ENCODE measurements around the gene VPS51.

The VPS51 gene

DNA sequence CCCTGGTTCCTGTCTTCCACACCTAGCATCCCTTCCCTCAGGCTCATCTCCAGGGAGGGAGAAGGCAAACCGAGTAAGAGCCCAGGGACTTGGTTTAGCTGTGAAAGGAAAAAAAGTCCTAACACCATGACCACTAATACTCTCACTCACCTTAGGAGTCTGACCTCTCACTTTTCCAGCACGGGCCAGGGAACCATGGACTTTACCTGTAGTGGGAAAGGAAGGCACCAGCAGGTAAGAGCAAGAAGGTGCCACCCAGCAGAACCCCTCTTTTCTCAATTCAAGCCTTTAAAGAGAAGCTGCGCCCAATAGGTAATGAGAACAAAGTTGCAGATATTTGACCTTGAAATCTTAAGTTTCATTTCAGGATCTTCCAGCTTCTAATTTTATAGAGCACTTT is 24.8 kb downstream of the VPS51 start:
- DNase-seq (ENCODE audit: low read depth), result no peak

DNA sequence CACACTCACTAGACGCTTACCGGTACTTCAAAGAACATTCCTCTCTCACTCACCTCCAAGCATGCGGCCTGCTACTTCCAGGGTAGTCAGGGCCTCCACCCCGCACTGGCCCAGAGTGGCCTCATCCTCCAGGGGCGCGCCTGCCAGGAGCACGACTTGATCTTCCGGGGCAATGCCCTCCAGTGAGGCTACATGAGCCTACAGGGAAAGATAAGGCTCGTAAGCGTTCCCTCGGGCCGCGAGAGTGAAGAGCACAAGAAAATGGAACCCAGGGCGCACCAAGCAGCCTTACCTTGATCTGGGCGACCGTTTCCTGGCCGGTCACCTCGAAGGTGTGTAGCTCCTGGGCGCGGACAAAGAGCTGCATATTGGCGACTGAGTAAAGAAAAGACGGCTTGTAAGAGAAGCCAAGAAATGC is 25.4 kb downstream of the VPS51 start:
- DNase-seq (ENCODE audit: low read depth), result no peak

DNA sequence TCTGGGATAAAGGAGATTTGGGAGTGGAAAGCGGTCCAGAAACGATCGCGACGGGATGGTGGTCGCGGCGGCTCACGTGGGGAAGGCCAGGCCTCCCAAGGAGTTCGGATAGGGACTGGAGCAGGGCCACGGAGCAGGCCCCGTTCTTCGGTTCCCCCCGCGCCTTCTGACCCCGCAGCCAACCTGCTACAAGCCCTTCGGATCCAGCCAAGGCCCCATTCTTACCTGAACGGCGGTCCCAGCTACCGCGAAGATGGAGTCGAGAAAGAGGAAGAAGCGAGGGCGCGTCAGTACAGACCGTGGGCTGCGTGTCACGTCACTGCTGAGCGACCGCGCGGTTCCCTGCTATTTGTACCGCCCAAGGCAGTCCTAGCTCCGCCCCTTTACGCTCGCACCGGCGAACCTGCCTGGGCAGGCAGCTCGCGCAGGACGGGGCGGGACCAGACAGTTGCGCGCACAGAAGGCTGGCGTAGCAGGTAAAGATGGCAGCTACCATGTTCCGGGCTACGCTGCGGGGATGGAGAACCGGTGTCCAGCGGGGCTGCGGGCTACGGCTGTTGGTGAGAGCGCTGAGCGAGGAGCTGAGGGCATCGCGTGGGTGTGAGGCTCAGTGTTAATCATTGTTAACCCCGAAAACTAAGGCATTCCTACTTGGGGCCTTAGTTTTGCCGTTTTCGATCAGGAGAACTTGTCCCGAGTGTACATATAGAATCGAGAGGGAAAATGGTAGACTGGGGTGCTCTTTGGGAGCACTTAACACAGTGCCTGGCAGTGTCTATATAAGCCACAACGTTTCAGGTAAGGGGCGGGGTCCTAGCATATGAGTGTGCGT is 26.1 kb downstream of the VPS51 start, which contains the start of the genes FAU and MRPL49:
Gene FAU (minus strand): TSS at position 270 of the 832 bp plus-strand sequence. CDS start 321 bp downstream, outside the sequence.
Gene MRPL49 (plus strand): TSS at position 457 of the 832 bp plus-strand sequence. CDS start 26 bp downstream, at position 483.
- peak; percentile 98 for DNase-seq (ENCODE audit: low read depth)

DNA sequence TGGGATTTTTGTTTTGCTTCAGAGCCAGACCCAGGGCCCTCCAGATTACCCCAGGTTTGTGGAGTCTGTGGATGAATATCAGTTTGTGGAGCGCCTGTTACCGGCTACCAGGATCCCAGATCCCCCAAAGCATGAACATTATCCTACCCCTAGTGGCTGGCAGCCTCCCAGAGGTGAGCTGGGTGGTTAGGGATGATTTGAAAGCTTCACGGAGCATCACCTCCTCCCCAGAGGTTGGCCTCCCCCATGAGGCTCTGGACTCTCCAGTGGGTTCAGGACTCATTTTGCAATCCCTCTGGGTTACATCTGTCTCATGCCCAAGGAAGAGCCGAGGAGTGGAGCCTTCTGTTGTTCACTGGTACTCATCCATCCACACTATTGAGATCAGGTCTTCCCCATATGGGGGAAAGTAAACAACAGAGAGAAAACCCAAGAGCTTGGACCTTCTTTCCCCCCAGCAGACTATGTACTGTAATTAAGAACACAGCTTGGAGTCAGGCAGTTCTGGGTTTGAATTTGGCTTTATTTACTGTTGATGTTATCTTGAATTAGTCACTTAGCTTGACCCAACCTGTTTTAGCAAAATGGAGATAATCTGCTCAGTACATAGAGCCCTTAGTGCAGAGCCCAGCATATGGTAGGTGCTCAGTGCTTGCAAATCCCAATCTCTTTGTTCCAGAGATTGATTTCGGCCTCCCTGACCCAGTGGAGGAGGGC is 28.6 kb downstream of the VPS51 start:
- no peak for DNase-seq (ENCODE audit: low read depth)

DNA sequence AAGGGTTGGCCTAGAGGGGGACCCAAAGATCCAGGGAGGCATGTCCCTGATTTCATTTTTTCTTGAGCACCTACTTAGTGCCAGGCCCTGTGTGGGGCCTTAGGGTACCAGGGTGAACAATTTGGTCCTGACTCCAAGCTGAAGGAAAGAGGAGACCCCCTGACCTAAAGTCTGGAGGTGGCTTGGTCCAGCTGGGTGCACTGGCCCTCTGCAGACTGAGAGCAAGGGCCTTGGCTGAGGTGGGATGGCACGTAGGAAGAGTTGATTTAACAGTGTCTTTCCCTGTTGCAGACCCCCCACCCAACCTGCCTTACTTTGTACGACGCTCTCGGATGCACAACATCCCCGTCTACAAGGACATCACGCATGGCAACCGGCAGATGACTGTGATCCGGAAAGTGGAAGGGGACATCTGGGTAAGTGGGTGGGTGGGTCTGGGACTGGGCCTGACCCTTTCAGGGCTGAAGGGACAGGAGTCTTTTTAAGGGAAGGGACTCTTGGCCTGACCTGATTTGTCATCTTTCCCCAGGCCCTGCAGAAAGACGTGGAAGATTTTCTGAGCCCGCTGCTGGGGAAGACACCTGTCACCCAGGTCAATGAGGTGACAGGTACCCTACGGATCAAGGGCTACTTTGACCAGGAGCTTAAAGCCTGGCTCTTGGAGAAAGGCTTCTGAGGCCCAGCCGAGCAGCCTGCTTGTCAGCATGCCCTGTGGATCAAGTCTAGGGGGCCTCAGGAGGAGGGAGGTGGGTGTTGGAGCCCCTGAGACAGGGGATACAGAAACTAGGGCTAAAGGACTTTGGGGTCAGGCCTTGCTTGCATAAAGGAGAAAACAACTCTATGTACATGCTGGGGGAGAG is 29.4 kb downstream of the VPS51 start:
- no peak for DNase-seq (ENCODE audit: low read depth)

DNA sequence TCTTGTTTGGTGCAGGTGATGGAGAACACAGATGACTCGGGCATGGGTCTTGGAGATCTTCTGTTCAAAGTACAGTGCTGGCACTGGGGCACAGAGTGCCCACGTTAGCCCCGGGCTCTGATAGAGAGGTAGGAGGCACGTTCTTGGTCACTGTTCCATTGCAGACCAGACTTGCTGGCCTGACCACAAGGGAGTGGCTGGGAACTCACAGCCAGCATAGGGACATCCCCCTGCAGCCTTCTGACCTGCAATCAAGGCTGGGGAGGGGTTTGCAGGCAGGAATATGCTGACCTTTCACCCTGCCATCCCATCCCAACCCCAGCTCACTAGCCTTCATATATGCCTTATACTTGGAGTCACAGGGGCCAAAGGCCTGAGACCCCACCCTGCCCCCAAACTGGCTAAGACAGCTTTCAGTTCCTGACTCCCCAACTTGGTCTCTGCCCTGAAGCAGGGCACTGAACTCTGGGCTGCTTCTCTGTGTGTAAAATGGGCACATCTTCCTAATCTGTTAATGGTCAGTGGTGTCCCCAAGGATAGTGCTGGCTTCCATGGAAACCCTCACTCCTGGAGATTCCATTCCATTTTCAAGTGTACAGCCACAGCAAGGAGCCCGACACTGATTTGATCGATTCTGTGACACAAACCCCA is 30.7 kb downstream of the VPS51 start:
- no peak for DNase-seq (ENCODE audit: low read depth)

DNA sequence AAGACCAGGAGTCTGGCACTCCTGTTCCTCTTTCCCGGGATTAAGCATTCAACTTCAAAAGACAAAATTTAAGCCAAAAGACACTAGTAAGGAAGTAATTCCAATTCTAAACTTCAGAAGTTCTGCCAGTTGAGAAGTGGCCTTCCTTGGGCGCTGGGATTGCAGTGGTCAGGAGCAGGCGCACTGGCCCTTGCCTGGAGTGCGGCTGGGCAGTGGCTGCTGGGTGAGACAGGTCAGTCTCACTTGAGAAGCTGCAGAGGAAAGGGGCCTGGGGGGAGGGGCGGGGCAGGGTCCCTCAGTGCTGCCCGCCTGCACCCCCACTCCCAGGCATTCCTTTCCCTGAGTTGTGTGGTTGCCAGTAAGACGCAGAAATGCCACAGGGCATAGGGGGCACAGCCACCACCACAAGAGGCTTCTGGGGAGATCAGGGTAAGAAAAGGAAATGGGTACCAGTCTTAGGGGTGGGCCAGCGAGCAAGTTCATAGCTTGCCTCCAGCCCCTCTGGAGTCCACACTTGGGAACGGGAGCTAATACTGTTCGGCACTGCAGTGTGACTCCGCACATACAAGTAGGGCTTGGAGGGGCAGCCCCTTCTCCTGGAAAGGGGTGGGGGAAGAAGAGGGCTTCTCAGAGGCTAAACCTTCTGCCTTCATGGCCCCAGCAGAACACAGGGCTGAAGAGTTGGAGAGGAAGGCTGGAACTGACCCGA is 31.6 kb downstream of the VPS51 start:
- no peak for DNase-seq (ENCODE audit: low read depth)

DNA sequence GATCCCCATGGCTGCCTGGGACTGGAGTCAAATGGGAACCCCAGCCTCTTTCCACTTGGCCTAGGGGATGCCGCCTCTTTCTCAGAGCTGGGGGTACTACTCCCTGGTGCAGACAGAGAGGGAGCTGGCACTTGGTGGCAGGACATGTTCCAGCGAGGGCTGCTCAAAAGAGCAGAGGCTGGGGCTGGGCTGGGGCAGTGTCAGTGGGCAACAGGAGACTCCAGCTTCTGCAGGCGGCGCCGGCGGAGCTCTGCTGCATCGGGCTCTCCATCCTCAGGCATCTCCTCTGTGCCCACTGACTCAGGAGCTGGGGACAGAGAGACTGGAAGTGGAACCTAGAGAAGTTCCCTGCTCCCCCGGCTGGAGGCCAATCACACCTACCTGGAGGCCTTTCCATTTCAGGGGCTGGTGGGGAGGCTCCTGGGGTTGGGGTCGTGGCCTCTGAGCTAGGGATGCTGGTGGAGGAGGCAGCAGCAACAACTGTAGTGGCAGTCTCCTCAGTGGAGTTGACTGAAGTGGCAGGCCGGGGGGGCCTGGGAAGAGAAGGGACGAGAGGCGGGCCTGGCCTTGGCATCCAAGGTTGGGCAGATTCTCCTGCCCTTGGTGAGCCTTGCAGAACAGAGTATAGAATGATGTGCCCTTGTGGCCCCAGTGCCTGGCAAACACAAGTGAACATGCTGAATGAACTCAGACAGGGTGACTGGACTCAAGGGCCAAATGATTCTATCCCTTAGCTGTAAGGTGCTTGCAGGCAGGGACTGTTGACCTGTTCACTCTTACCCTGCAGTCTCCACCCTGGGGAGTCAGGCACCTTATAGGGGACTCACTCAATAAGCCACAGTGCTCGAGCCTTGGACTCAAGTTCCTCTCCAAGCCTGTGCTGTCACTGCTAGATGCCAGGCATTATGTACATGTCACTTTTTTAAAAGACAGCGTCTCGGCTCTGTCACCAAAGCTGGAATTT is 32.5 kb downstream of the VPS51 start:
- no peak for DNase-seq (ENCODE audit: low read depth)

DNA sequence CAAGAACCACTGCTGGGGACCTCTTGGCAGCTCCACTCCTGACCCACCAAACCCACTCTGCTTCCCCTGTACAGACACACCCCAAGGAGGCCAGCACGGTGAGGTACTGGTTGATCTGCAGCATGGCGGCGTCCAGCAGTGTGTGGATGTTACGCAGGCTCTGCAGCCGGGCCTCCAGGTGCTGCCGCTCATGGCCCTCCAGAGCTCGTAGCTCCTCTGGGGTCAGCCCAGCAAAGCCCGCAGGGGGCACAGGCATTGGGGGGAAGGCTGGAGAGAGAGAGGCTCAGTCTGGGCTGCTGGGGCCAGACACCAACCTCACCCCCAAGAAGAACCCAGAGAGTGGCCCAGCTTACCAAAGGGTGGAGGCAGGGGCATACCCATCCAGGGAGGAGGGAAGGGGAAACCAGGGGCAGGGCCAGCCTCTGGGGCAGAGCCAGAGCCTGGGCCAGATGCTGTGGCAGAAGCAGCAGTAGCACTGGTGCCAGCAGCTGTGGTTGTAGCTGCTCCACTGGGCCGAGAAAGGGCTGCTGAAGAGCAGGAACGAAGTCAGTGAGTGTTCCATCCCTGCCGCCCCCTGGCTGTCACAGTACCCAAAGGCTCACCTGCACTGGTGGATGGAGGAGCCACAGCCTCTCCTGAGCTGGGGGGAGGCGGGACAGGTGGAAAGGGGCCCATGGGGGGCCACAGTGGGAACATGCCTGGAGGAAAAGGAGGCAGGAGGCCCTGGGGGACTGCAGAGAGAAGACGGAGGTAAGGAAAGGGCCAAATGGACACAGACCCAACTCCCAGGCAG is 33.8 kb downstream of the VPS51 start:
- no peak for DNase-seq (ENCODE audit: low read depth)

DNA sequence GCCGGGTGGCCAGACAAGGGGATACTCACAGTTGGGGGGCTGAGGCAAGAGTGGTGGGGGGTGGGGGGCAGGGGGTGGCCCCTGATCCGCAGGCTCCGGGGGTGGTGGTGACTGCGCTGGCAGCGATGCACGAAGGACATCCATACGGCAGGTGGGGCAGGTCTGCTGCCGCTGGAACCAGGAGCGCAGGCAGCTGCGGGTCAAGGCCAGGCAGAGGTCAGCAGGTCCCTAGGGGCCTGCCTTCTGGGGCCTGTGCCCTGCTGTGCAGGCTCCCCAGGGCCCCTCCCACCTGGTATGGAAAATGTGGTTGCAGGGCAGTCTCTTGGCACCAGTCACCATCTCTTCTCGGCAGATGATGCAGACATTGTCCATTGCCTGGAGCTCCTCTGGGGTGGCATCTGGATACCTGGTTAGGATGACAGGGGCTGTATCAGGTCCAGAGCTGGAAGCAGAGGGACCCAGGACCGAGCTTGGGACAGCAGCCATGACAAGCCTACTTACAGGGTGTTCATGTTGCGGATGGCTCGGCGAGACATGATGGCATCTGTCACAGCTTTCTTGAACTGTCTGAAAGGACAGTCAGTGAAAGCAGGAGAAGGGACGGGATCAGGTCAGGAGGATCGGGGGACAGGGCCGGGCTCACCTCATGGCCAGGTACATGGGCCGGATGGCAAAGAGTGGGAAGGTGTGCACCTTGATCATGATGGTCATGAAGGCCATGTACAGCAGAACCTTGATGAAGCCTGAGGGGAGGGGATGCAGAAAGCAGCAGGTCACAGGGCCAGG is 34.8 kb downstream of the VPS51 start:
- no peak for DNase-seq (ENCODE audit: low read depth)

DNA sequence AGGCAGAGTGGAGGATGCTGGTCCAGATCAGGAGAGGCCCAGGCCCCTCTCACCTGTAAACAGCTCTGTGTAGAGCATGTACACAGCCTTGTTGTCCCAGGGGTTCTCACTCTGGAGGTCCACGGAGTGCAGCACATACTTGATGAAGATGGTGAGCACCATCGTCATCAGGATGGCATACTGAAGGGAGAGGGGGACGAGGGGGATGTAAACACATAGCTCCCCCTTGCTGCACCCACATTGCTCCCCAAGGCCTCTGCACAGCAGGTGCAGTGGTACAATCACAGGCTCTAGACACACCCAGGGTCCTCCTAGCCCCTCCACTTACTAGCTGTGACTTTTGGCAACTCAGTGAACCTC is 35.4 kb downstream of the VPS51 start:
- no peak for DNase-seq (ENCODE audit: low read depth)

DNA sequence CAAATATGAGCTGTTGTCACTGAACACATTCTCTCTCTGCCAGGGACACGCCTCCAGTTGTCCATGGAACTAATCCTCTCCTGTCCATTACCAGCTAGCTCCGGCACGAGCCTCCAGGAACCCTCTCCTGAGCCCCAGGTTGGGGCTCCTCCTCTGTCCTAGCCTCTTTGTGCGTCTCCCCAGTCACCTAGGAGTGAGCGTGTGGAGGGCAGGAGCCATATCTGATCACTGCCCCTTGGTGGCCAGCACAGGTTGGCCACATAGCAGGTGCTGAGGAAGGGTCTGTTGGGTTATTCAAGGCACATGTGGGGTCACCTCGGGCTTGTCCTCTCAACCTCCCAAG is 35.9 kb downstream of the VPS51 start:
- no peak for DNase-seq (ENCODE audit: low read depth)

DNA sequence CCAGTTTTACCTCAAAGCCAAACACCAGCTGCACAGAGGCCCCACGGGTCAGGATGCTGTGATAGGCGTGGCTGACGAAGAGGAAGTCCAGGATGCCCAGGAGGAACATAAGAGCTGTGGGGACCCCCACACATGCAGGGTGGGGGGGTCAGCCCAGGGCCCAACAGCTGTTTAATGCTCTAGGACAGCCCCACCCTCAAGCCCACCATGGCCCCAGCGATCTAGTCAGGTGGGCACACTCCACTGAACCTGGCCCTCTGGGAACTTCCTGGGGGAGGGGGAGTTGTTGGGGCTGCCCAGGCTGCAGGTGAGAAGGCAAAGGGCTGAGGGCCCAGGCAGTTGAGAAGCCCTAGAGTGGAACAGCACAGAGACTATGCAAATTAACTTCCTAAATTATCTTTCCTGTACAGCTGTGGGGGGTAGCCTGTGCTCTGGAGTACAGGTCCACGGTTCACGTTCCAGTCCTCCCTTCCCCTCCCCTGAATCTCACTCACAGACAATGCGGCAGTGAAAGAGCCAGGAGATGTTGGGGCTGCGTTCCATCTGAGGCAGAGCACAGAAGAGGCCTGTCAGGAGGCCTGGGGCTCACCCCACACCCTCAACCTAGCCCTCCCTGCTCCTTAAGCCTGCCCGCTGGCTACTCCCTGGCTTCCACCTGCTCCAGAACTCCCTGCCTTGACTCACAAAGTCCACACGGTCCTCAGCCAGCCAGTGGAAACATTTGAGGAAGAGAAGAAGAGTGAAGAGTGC is 36.4 kb downstream of the VPS51 start:
- no peak for DNase-seq (ENCODE audit: low read depth)

DNA sequence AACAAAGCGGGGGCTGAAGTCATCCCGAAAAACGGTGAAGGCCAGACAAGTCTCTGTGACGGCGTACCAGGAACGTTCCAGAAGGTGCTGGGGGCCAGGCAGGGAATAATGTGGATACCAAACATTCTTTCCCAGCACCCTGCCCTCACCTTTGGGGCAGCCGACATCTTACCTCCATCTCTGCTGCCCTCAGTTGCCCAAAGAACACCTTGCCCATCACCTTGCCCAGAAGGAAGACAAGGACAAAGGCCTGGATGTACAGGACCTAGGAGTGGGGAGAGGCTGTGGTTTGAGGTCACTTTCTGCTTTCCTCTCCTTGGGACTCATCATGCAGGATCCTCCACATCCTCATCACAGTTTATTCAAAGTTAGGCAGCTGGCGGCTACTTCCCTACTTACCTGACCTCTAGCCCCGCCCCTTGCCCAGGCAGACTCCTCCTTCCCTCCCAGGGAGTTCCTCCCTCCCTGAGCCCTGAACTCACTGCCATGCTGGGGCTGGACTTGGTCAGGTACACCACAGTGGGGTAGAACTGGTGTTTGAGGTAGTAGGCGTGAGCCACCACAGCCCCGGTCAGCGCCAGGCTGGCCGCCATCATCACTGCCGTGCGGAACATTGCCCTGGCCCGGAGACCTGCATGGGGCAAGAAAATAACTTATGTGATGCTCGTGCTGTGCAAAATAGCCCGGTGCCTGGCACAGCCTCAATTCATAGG is 37.1 kb downstream of the VPS51 start:
- peak; percentile 60 for DNase-seq (ENCODE audit: low read depth)

DNA sequence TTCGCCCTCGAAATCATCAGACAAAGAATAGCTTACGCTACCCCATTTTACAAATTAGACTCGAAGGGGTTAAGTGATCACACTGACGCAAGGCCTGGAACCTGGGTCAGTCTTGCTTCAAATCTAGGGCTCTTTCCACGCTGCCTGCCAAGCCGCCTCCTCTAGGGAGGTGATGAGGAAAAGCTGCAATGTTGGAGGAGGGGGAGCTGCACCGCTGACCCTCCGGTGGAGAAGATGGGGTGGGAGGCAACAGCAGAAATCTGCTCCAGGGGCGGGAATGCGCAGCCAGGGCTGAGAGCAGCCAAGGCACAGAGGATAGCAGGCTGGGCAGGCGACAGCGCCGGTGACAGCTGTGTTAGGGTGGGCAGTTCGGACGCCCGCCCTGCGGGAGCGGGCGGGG is 37.7 kb downstream of the VPS51 start:
- DNase-seq (ENCODE audit: low read depth), result no peak

DNA sequence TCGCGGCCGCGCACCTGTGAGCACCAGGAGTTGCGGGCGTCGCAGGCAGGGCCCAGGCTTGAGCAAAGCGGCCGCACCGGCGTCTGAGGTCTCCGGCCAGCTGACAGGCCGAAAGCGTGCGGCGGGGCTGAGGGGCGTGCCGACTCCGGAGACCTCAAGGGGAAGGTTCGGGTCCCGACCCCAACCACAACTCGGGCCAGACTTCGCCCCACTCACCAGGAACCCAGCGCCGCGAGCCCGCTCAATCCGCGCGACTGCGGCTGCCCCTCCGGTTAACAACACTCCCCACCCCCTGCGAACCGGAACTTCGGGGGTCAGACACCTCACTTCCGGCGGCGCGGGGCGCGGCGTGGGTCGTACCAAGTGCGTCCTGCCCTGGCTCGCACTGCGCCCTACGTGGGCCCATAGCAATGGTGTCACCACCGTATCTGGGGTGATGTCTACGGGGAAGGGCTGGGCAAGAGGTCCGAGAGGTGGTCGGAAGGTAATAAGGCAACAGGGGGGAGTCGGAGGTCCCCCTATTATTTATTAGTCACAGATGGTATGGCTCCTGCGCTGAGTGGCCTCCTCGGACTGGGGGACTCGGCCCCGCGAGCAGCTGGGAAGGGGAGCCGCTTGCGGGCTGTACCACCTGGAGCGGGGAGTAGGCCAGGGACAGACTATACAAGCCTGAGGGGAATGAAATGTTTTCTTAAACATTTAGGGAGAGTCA is 38.4 kb downstream of the VPS51 start, which contains the start of gene SYVN1:
Gene SYVN1 (minus strand): TSS at position 280 of the 712 bp plus-strand sequence. CDS start 918 bp downstream, outside the sequence.
- peak; percentile 88 for DNase-seq (ENCODE audit: low read depth)
